ENCODE results near the gene PATZ1. TPM values are rescaled to one million over a fixed set of nuclear protein-coding genes. Genes with fewer than 3 reads are reported as not detected.

PATZ1 gene
- total and polyA plus RNA-seq, 9 of the 15 experiments (the other 6 are each of a cell fraction or from before 2014, with no cell fraction given), result 0.63 to 7.8 (median 4.2) TPM

GRCh38 chr22:31345331-31346254 is 553 bp downstream of the PATZ1 start:
- Histone ChIP-seq H3K27ac (ENCODE audit: extremely low read depth, low read depth, low read length) (peak overlapping the region; percentile 64; the same call in 1 of the 3 replicates), H4K20me1 (replicated peaks; ENCODE audit: control insufficient read depth, insufficient read depth, low read length) (0 out of 2 replicates have a peak, but pooled peaks cover 2% of the 10 kb centered on the region), H3K36me3 (ENCODE audit: control insufficient read depth, insufficient read depth, low read length) (peaks cover 24% of the 10 kb centered on the region; the same call in 2 of the 3 replicates), H2AFZ (ENCODE audit: low read depth, low read length) (peak overlapping the region; percentile 86), H3K4me3 (peak overlapping the region; percentile 56), H3K4me2 (ENCODE audit: insufficient read depth, low read length) (peak overlapping the region; percentile 63; the same call in 1 of the 2 replicates), H3K27me3 (ENCODE audit: control insufficient read depth in 2 of 2, insufficient read depth in 2 of 2, low read length in 2 of 2) (no peaks in the 10 kb centered on the region), H3K4me1 (replicated peaks in 1 of 2; ENCODE audit: control insufficient read depth in 2 of 2, insufficient read depth in 2 of 2, low read length in 2 of 2) (peaks cover 2 to 42% of the 10 kb centered on the region in 2 experiments; a peak in 4 of 5 replicates), H3K9ac (ENCODE audit: insufficient read depth in 1 of 2, low read depth in 2 of 2, low read length in 2 of 2) (peak overlapping the region; percentile 49 to 91; a peak in 3 of 4 replicates), H3K9me1 (ENCODE audit: control insufficient read depth, insufficient read depth, low read length) (no peaks in the 10 kb centered on the region), H3K9me3 (replicated peaks; ENCODE audit: control insufficient read depth, insufficient read depth, low read depth, low read length) (no peaks in the 10 kb centered on the region), H3K79me2 (ENCODE audit: control insufficient read depth, insufficient read depth, low read length) (peaks cover 3% of the 10 kb centered on the region; the same call in 2 of the 3 replicates)
- intact Hi-C loops (cut with micrococcal nuclease) (loop anchor here (5.0 kb wide), 1 partner anchor 52 kb away; the partner anchor contains the start of gene DRG1), in situ Hi-C loops (cut with MboI) (no loop called here)
- ChIA-PET POLR2A (interaction anchor here (0.7 kb wide), 1 partner anchor 112 kb away, joined by 3 read pairs; no protein-coding TSS in a partner anchor), CTCF (ENCODE audit: low intra/inter-chr PET ratio) (interaction anchor here (0.6 to 0.9 kb wide), 2 partner anchors 55 to 69 kb away, joined by 4 read pairs; no protein-coding TSS in a partner anchor)
- 80% methylated on average over 10 of the region's 126 CpGs for WGBS (ENCODE audit: insufficient coverage, low coverage, missing lambda C conversion rate)
- FAIRE-seq (no peak), DNase-seq (ENCODE audit: extremely low read depth in 1 of 4, low spot score in 3 of 4) (peak; percentile 91 to 92 (median 91)), ATAC-seq (peak; percentile 71)
- BruUV-seq (replicated peaks), result TSS peak; percentile 76
- TF ChIP-seq, protein P1, sequence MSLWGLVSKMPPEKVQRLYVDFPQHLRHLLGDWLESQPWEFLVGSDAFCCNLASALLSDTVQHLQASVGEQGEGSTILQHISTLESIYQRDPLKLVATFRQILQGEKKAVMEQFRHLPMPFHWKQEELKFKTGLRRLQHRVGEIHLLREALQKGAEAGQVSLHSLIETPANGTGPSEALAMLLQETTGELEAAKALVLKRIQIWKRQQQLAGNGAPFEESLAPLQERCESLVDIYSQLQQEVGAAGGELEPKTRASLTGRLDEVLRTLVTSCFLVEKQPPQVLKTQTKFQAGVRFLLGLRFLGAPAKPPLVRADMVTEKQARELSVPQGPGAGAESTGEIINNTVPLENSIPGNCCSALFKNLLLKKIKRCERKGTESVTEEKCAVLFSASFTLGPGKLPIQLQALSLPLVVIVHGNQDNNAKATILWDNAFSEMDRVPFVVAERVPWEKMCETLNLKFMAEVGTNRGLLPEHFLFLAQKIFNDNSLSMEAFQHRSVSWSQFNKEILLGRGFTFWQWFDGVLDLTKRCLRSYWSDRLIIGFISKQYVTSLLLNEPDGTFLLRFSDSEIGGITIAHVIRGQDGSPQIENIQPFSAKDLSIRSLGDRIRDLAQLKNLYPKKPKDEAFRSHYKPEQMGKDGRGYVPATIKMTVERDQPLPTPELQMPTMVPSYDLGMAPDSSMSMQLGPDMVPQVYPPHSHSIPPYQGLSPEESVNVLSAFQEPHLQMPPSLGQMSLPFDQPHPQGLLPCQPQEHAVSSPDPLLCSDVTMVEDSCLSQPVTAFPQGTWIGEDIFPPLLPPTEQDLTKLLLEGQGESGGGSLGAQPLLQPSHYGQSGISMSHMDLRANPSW (CRISPR knock-in tag; IDR thresholded peaks at IDR 0.05), result no peak
- no peak for TF ChIP-seq ZEB2 (IDR thresholded peaks at IDR 0.05)
- TF ChIP-seq ZNF347 (CRISPR knock-in tag; IDR thresholded peaks at IDR 0.05; ENCODE audit: low read depth), result no peak
- TF ChIP-seq ZNF644 (tag; IDR thresholded peaks at IDR 0.05; ENCODE audit: low read depth), result peak; percentile 86
- no peak for TF ChIP-seq ARID2 (IDR thresholded peaks at IDR 0.05)
- TF ChIP-seq MYBL2 (IDR thresholded peaks at IDR 0.05; ENCODE audit: low read depth), result no peak
- TF ChIP-seq MYBL2 (CRISPR knock-in tag; IDR thresholded peaks at IDR 0.05; ENCODE audit: borderline replicate concordance), result no peak
- no peak for TF ChIP-seq RUNX1 (IDR thresholded peaks at IDR 0.05; ENCODE audit: low read depth)
- no peak for TF ChIP-seq ZNF431 (CRISPR knock-in tag; IDR thresholded peaks at IDR 0.05)
- TF ChIP-seq ZNF175 (CRISPR knock-in tag; IDR thresholded peaks at IDR 0.05; ENCODE audit: low read depth), result peak; percentile 66
- peak; percentile 88 for TF ChIP-seq ZBTB7A (IDR thresholded peaks at IDR 0.05; ENCODE audit: borderline replicate concordance, control insufficient read depth, low read depth, low read length)
- no peak for TF ChIP-seq ZNF133 (CRISPR knock-in tag; IDR thresholded peaks at IDR 0.05)
- TF ChIP-seq HINFP (tag; conservative IDR thresholded peaks at IDR 0.05; ENCODE audit: low read depth), result no peak
- TF ChIP-seq RFX5 (IDR thresholded peaks at IDR 0.05; ENCODE audit: low read depth, low read length), result no peak
- no peak for TF ChIP-seq CHD4 (IDR thresholded peaks at IDR 0.05; ENCODE audit: insufficient read depth, insufficient replicate concordance, low read depth, low read length, poor library complexity, severe bottlenecking)
- TF ChIP-seq, protein P2, sequence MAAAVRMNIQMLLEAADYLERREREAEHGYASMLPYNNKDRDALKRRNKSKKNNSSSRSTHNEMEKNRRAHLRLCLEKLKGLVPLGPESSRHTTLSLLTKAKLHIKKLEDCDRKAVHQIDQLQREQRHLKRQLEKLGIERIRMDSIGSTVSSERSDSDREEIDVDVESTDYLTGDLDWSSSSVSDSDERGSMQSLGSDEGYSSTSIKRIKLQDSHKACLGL (CRISPR knock-in tag; IDR thresholded peaks at IDR 0.05; ENCODE audit: borderline replicate concordance, poor library complexity, severe bottlenecking), result no peak

All from K562 (cell line).